ENCODE measurements around the gene TRIM26.

Gene TRIM26

GRCh38 chr6:30156774-30157173 is 56.4 kb downstream of the TRIM26 start:
- Histone ChIP-seq H3K9ac (ENCODE audit: low read depth, low read length) (no peak overlapping the region), H3K4me3 (ENCODE audit: low read length) (no peak overlapping the region), H3K9me3 (ENCODE audit: insufficient read depth, low read depth, low read length) (no peaks in the 10 kb centered on the region)

GRCh38 chr6:30156262-30156599 is 57.0 kb downstream of the TRIM26 start:
- Histone ChIP-seq H3K4me3 (ENCODE audit: low read length) (no peak overlapping the region), H3K9me3 (ENCODE audit: insufficient read depth, low read depth, low read length) (no peaks in the 10 kb centered on the region), H3K27me3 (ENCODE audit: insufficient read depth, low read length) (peaks cover 10% of the 10 kb centered on the region; the same call in 1 of the 2 replicates), H3K27ac (ENCODE audit: low read length) (no peak overlapping the region), H3K36me3 (ENCODE audit: insufficient read depth, low read depth, low read length) (no peaks in the 10 kb centered on the region), H3K4me1 (ENCODE audit: insufficient read depth, low read length) (no peaks in the 10 kb centered on the region), H3K9ac (ENCODE audit: low read depth, low read length) (no peak overlapping the region)

More at GRCh38 chr6:30156774-30157173, 56.4 kb downstream of the TRIM26 start:
- Histone ChIP-seq H3K27ac (ENCODE audit: low read length) (no peak overlapping the region), H3K4me1 (ENCODE audit: insufficient read depth, low read length) (no peaks in the 10 kb centered on the region), H3K27me3 (ENCODE audit: insufficient read depth, low read length) (peaks cover 10% of the 10 kb centered on the region; the same call in 1 of the 2 replicates), H3K36me3 (ENCODE audit: insufficient read depth, low read depth, low read length) (no peaks in the 10 kb centered on the region)

- Histone ChIP-seq H3K4me3 (ENCODE audit: low read length) (no peak overlapping the region), H3K9me3 (ENCODE audit: insufficient read depth, low read depth, low read length) (no peaks in the 10 kb centered on the region), H3K9ac (ENCODE audit: low read depth, low read length) (no peak overlapping the region), H3K4me1 (ENCODE audit: insufficient read depth, low read length) (no peaks in the 10 kb centered on the region), H3K27me3 (ENCODE audit: insufficient read depth, low read length) (peaks cover 10% of the 10 kb centered on the region; the same call in 1 of the 2 replicates), H3K27ac (ENCODE audit: low read length) (no peak overlapping the region), H3K36me3 (ENCODE audit: insufficient read depth, low read depth, low read length) (no peaks in the 10 kb centered on the region)
Measured at GRCh38 chr6:30155520-30156261, 57.5 kb downstream of the TRIM26 start.

GRCh38 chr6:30154709-30155519 is 58.3 kb downstream of the TRIM26 start:
- H3K4me1 ChIP-seq (ENCODE audit: insufficient read depth, low read length): no peaks in the 10 kb centered on the region
- no peak overlapping the region for H3K4me3 ChIP-seq (ENCODE audit: low read length)
- H3K27me3 ChIP-seq (ENCODE audit: insufficient read depth, low read length): peaks cover 10% of the 10 kb centered on the region; the same call in 1 of the 2 replicates
- no peaks in the 10 kb centered on the region for H3K9me3 ChIP-seq (ENCODE audit: insufficient read depth, low read depth, low read length)
- no peak overlapping the region for H3K27ac ChIP-seq (ENCODE audit: low read length)
- H3K36me3 ChIP-seq (ENCODE audit: insufficient read depth, low read depth, low read length): no peaks in the 10 kb centered on the region
- no peak overlapping the region for H3K9ac ChIP-seq (ENCODE audit: low read depth, low read length)

GRCh38 chr6:30154061-30154460 is 59.1 kb downstream of the TRIM26 start:
- no peak overlapping the region for H3K9ac ChIP-seq (ENCODE audit: low read depth, low read length)
- no peaks in the 10 kb centered on the region for H3K4me1 ChIP-seq (ENCODE audit: insufficient read depth, low read length)
- H3K4me3 ChIP-seq (ENCODE audit: low read length): no peak overlapping the region
- H3K9me3 ChIP-seq (ENCODE audit: insufficient read depth, low read depth, low read length): no peaks in the 10 kb centered on the region
- H3K27ac ChIP-seq (ENCODE audit: low read length): no peak overlapping the region
- peaks cover 6% of the 10 kb centered on the region; the same call in 1 of the 2 replicates for H3K27me3 ChIP-seq (ENCODE audit: insufficient read depth, low read length)
- H3K36me3 ChIP-seq (ENCODE audit: insufficient read depth, low read depth, low read length): no peaks in the 10 kb centered on the region

GRCh38 chr6:30152910-30153610 is 60.1 kb downstream of the TRIM26 start:
- Histone ChIP-seq H3K36me3 (ENCODE audit: insufficient read depth, low read depth, low read length) (no peaks in the 10 kb centered on the region), H3K27ac (ENCODE audit: low read length) (no peak overlapping the region), H3K4me1 (ENCODE audit: insufficient read depth, low read length) (no peaks in the 10 kb centered on the region), H3K9me3 (ENCODE audit: insufficient read depth, low read depth, low read length) (no peaks in the 10 kb centered on the region), H3K4me3 (ENCODE audit: low read length) (no peak overlapping the region), H3K9ac (ENCODE audit: low read depth, low read length) (no peak overlapping the region), H3K27me3 (ENCODE audit: insufficient read depth, low read length) (peaks cover 6% of the 10 kb centered on the region; the same call in 1 of the 2 replicates)

- Histone ChIP-seq H3K27me3 (ENCODE audit: insufficient read depth, low read length) (peaks cover 6% of the 10 kb centered on the region; the same call in 1 of the 2 replicates), H3K9ac (ENCODE audit: low read depth, low read length) (no peak overlapping the region), H3K4me3 (ENCODE audit: low read length) (no peak overlapping the region), H3K27ac (ENCODE audit: low read length) (no peak overlapping the region), H3K36me3 (ENCODE audit: insufficient read depth, low read depth, low read length) (no peaks in the 10 kb centered on the region), H3K4me1 (ENCODE audit: insufficient read depth, low read length) (no peaks in the 10 kb centered on the region), H3K9me3 (ENCODE audit: insufficient read depth, low read depth, low read length) (no peaks in the 10 kb centered on the region)
Measured at GRCh38 chr6:30152016-30152673, 61.1 kb downstream of the TRIM26 start.

GRCh38 chr6:30151580-30151979 is 61.6 kb downstream of the TRIM26 start:
- Histone ChIP-seq H3K36me3 (ENCODE audit: insufficient read depth, low read depth, low read length) (no peaks in the 10 kb centered on the region), H3K4me1 (ENCODE audit: insufficient read depth, low read length) (no peaks in the 10 kb centered on the region), H3K27ac (ENCODE audit: low read length) (no peak overlapping the region), H3K9ac (ENCODE audit: low read depth, low read length) (no peak overlapping the region), H3K9me3 (ENCODE audit: insufficient read depth, low read depth, low read length) (no peaks in the 10 kb centered on the region), H3K4me3 (ENCODE audit: low read length) (no peak overlapping the region), H3K27me3 (ENCODE audit: insufficient read depth, low read length) (peaks cover 6% of the 10 kb centered on the region; the same call in 1 of the 2 replicates)

GRCh38 chr6:30150671-30151395 is 62.4 kb downstream of the TRIM26 start:
- Histone ChIP-seq H3K27ac (ENCODE audit: low read length) (no peak overlapping the region), H3K9ac (ENCODE audit: low read depth, low read length) (no peak overlapping the region), H3K4me3 (ENCODE audit: low read length) (no peak overlapping the region), H3K36me3 (ENCODE audit: insufficient read depth, low read depth, low read length) (no peaks in the 10 kb centered on the region), H3K27me3 (ENCODE audit: insufficient read depth, low read length) (peaks cover 6% of the 10 kb centered on the region; the same call in 1 of the 2 replicates), H3K9me3 (ENCODE audit: insufficient read depth, low read depth, low read length) (no peaks in the 10 kb centered on the region), H3K4me1 (ENCODE audit: insufficient read depth, low read length) (peaks cover 2% of the 10 kb centered on the region; the same call in 1 of the 2 replicates)

GRCh38 chr6:30149858-30150550 is 63.2 kb downstream of the TRIM26 start:
- Histone ChIP-seq H3K9ac (ENCODE audit: low read depth, low read length) (no peak overlapping the region), H3K4me3 (ENCODE audit: low read length) (no peak overlapping the region), H3K9me3 (ENCODE audit: insufficient read depth, low read depth, low read length) (no peaks in the 10 kb centered on the region), H3K4me1 (ENCODE audit: insufficient read depth, low read length) (peaks cover 5% of the 10 kb centered on the region; the same call in 1 of the 2 replicates), H3K27ac (ENCODE audit: low read length) (no peak overlapping the region), H3K36me3 (ENCODE audit: insufficient read depth, low read depth, low read length) (no peaks in the 10 kb centered on the region), H3K27me3 (ENCODE audit: insufficient read depth, low read length) (peaks cover 6% of the 10 kb centered on the region; the same call in 1 of the 2 replicates)

Data from iPS-20b (cell line).